Spleen (tissue), 11 donors: ENCODE results near the gene C1QA. TPM values are rescaled to one million over a fixed set of nuclear protein-coding genes. Genes with fewer than 3 reads are reported as not detected.

Experiments used
- DNase-seq: peaks from one replicate; pipeline ENCODE4 v3.0.0-alpha.2; 2020
- H3K27ac ChIP-seq, 8 donors: fragments of 200-600 bp; sonication (generic) in 7 of 8; 1 replicate in 4 of 8; 2 replicates in 4 of 8; pipeline versions ENCODE4 v1.5.0 to v1.8.0; 2016 to 2021; ENCODE audit warnings: inconsistent platforms in 4 of 8, mild to moderate bottlenecking in 4 of 8, moderate library complexity in 1 of 8
- H3K27me3 ChIP-seq, 7 donors: fragments of 200-600 bp; sonication (generic) in 6 of 7; replicated peaks in 1 of 7; 1 replicate in 4 of 7; 2 replicates in 3 of 7; pipeline versions ENCODE4 v1.5.0 to v1.8.0; 2016 to 2021; ENCODE audit warnings: inconsistent platforms in 3 of 7, mild to moderate bottlenecking in 1 of 7
- H3K36me3 ChIP-seq, 6 donors: fragments of 200-600 bp; sonication (generic) in 5 of 6; 1 replicate in 4 of 6; 2 replicates in 2 of 6; pipeline versions ENCODE4 v1.5.0 to v1.8.0; 2016 to 2021; ENCODE audit warnings: inconsistent platforms in 2 of 6
- H3K4me1 ChIP-seq, 6 donors: fragments of 200-600 bp; sonication (generic) in 5 of 6; 1 replicate in 3 of 6; 2 replicates in 3 of 6; pipeline versions ENCODE4 v1.5.0 to v1.8.0; 2016 to 2021; ENCODE audit warnings: inconsistent platforms in 3 of 6
- H3K4me3 ChIP-seq, 8 donors: fragments of 200-600 bp; sonication (generic) in 7 of 8; 1 replicate in 4 of 8; 2 replicates in 4 of 8; pipeline versions ENCODE4 v1.5.0 to v1.8.0; 2016 to 2021; ENCODE audit warnings: inconsistent platforms in 4 of 8, mild to moderate bottlenecking in 4 of 8, moderate library complexity in 2 of 8
- H3K9me3 ChIP-seq, 8 donors: fragments of 200-600 bp; sonication (generic) in 7 of 8; 1 replicate in 4 of 8; 2 replicates in 4 of 8; pipeline versions ENCODE4 v1.5.0 to v1.8.0; 2016 to 2021; ENCODE audit warnings: inconsistent platforms in 4 of 8
- CTCF ChIP-seq, 11 experiments: fragments of 200-600 bp in 7 of 11; fragments of 450-650 bp in 4 of 11; sonication (generic) in 4 of 11; IDR thresholded peaks in 8 of 11; conservative IDR thresholded peaks in 3 of 11; 1 replicate in 7 of 11; 2 replicates in 4 of 11; pipeline versions ENCODE4 v1.4.0 to v1.8.0; 2016 to 2021; ENCODE audit warnings: antibody characterized with exemption in 11 of 11, inconsistent platforms in 4 of 11, mild to moderate bottlenecking in 1 of 11
- POLR2A ChIP-seq, 3 donors: fragments of 450-650 bp; IDR thresholded peaks; one replicate each; pipeline ENCODE4 v1.5.1; 2017; ENCODE audit warnings: antibody characterized with exemption in 3 of 3, mild to moderate bottlenecking in 1 of 3
- POLR2AphosphoS5 ChIP-seq, 3 donors: sonication (generic); formaldehyde crosslinking; IDR thresholded peaks; one replicate each; pipeline ENCODE4 v1.5.1; 2017; ENCODE audit warnings: antibody characterized with exemption in 3 of 3
- WGBS, 5 donors: extraction: QIAGEN DNeasy Blood & Tissue Kit in 3 of 5; methylation state at CpG; one replicate each; pipeline versions ENCODE4 v1.1.5 to v1.1.7; 2013 to 2018; 5-methylcytosine and 5-hydroxymethylcytosine counted together
- intact Hi-C: fragments of 100-400 bp; cut with DNase I; formaldehyde crosslinking; loops from one replicate; pipeline ENCODE4 v1.15.0; 2023; ENCODE audit warnings: low total_unique reads
- polyA plus RNA-seq, 3 donors: library from polyadenylated mRNA; stranded (reverse); fragments of 200-250 nt; gene quantifications; one replicate each; pipeline ENCODE4 v1.2.1, GENCODE V29; 2013
- total RNA-seq, 7 donors: library from RNA; depleted of rRNA in 3 of 7; stranded (reverse); fragments of >200 nt in 3 of 7; fragmentation: NEBNext Ultra II Directional in 4 of 7; extraction: Animal tissue kit (Norgen Biotek cat#: 25700) in 4 of 7; gene quantifications; one replicate each; pipeline versions ENCODE4 v1.1.0 to v1.2.1, GENCODE V29; 2016 to 2021
- donor health status: healthy with polysubstance abuse.
- donor health status: DM: no; HTN: no; CAD: no; lungs with moderate emphysema.
- donor health status: DM: no; HTN: no; CAD: no.
- donor health status: Bipolar disorder and iron deficiency.
- donor health status: healthy.
- donor health status: DM: no; HTN: no; CAD: no.
- donor health status: DM: yes; HTN: yes; CAD: no.

C1QA gene
- total and polyA plus RNA-seq, 10 donors = 296 to 1,485 (median 925) TPM

- H3K36me3 ChIP-seq = peaks cover 0 to 13% (median 0%) of the 10 kb centered on the region in 6 donors
- peak overlapping the region in 3 of 8 donors; percentile 53 to 73 (median 58) for H3K27ac ChIP-seq
- peaks cover 0 to 46% (median 9%) of the 10 kb centered on the region in 6 donors for H3K4me1 ChIP-seq
- 56 to 73% (median 62%) methylated on average over 8 of the region's 8 CpGs for WGBS, 5 donors
- no peak for DNase-seq
- peak overlapping the region in 1 of 8 donors; percentile 10 for H3K4me3 ChIP-seq
- H3K9me3 ChIP-seq = no peaks in the 10 kb centered on the region
- TF ChIP-seq POLR2A (IDR thresholded peaks at IDR 0.05) (no peak), CTCF (IDR thresholded peaks at IDR 0.05 in 8 of 11, conservative IDR thresholded peaks at IDR 0.05 in 3 of 11) (no peak), POLR2AphosphoS5 (IDR thresholded peaks at IDR 0.05) (no peak)
- H3K27me3 ChIP-seq = peaks cover 0 to 52% (median 6%) of the 10 kb centered on the region in 7 donors
- intact Hi-C loops = loop anchor here (5.0 kb wide), 2 partner anchors 219 to 509 kb away; no protein-coding TSS in a partner anchor
Observed at GRCh38 chr1:22641247-22641646, 4.8 kb downstream of the C1QA start.

GRCh38 chr1:22641906-22642636 is 5.6 kb downstream of the C1QA start:
- H3K4me1 ChIP-seq = peaks cover 0 to 45% (median 9%) of the 10 kb centered on the region in 6 donors
- DNase-seq = peak; percentile 91
- H3K9me3 ChIP-seq = no peaks in the 10 kb centered on the region
- 10 to 15% (median 11%) methylated on average over 18 of the region's 18 CpGs for WGBS, 5 donors
- H3K27me3 ChIP-seq = peaks cover 0 to 55% (median 6%) of the 10 kb centered on the region in 7 donors
- TF ChIP-seq POLR2A (IDR thresholded peaks at IDR 0.05) (no peak), POLR2AphosphoS5 (IDR thresholded peaks at IDR 0.05) (peak; percentile 65 to 82 (median 71)), CTCF (IDR thresholded peaks at IDR 0.05 in 8 of 11, conservative IDR thresholded peaks at IDR 0.05 in 3 of 11) (peak; percentile 47 to 95 (median 91))
- H3K36me3 ChIP-seq = peaks cover 0 to 17% (median 0%) of the 10 kb centered on the region in 6 donors
- peak overlapping the region in 1 of 8 donors; percentile 10 for H3K4me3 ChIP-seq
- H3K27ac ChIP-seq = peak overlapping the region in 5 of 8 donors; percentile 18 to 73 (median 54)
- intact Hi-C loops = loop anchor here (5.0 kb wide), 2 partner anchors 220 to 510 kb away; no protein-coding TSS in a partner anchor

- TF ChIP-seq CTCF (IDR thresholded peaks at IDR 0.05 in 8 of 11, conservative IDR thresholded peaks at IDR 0.05 in 3 of 11) (no peak), POLR2A (IDR thresholded peaks at IDR 0.05) (peak in 1 of 3 donors; percentile 4), POLR2AphosphoS5 (IDR thresholded peaks at IDR 0.05) (peak; percentile 70 to 76 (median 75))
- 44 to 68% (median 55%) methylated on average over 8 of the region's 8 CpGs for WGBS, 5 donors
- intact Hi-C loops = loop anchor here (5.0 kb wide), 2 partner anchors 221 to 511 kb away; no protein-coding TSS in a partner anchor
- H3K27me3 ChIP-seq = peaks cover 0 to 57% (median 6%) of the 10 kb centered on the region in 7 donors
- H3K27ac ChIP-seq = peak within 1 kb of the TSS in 6 of 8 donors; percentile 20 to 80 (median 72)
- H3K4me1 ChIP-seq = peaks cover 0 to 38% (median 9%) of the 10 kb centered on the region in 6 donors
- H3K36me3 ChIP-seq = peaks cover 0 to 24% (median 0%) of the 10 kb centered on the region in 6 donors
- no peak for DNase-seq
- H3K4me3 ChIP-seq = peak within 1 kb of the TSS in 5 of 8 donors; percentile 18 to 65 (median 32)
- H3K9me3 ChIP-seq = no peaks in the 10 kb centered on the region
Observed at GRCh38 chr1:22643381-22643780, 7.0 kb downstream of the C1QA start, which contains the start of gene C1QC. C1QC (plus strand) TSS chr1:22643633; CDS start chr1:22644024, 391 bp downstream.
